GM18499 (cell line): Measurements from ENCODE around the gene SYCP3.
"Not testable (repeated sequence)": the region's sequence is repeated elsewhere in the genome, so short reads cannot be mapped to it uniquely, and the experiment has no call there.

Experiments used
- ATAC-seq: cut with Tn5 transposase; IDR thresholded peaks from one replicate; pipeline ENCODE4 v1.9.1; 2021; ENCODE audit warnings: moderate number of reproducible peaks; ENCODE audit not compliant: insufficient read depth, unreplicated experiment

The SYCP3 gene

DNA sequence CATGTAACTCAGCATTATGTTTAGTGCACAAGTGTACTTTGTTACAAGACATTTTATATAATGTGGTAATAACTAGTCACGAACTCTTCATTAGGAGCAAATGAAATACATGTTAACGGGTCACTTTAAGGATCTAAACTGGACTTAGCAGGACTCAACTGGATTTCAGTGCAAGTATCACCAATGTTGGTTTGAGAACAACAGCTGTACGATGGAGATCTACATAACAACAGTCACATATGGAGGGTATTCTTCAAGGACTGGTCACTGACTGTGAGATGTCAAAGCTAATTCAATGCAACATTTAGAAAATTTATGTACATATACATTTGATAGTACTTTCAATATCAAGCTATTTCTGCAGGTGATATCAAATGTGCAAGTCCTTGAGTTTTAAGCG lies 22.5 kb upstream of the SYCP3 start:
- ATAC-seq, result no peak

DNA sequence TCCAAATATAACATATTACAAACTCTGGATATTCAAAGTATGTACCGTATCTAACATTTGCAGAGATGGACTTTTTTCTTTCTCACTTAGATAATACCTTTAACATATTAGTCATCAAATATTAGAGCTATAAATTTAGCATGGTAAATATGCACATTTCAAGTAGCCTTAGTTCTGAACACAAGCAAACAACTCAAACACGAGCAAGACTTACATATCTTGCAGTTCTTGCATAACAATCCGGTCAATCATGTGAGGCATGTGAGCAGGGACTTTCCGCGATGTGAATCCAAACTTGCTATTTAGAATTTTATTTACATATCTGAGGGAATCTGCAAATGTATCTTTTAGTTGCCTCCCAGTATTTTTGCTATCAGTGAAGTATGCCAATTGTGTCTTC lies 22.1 kb upstream of the SYCP3 start:
- ATAC-seq, result no peak

DNA sequence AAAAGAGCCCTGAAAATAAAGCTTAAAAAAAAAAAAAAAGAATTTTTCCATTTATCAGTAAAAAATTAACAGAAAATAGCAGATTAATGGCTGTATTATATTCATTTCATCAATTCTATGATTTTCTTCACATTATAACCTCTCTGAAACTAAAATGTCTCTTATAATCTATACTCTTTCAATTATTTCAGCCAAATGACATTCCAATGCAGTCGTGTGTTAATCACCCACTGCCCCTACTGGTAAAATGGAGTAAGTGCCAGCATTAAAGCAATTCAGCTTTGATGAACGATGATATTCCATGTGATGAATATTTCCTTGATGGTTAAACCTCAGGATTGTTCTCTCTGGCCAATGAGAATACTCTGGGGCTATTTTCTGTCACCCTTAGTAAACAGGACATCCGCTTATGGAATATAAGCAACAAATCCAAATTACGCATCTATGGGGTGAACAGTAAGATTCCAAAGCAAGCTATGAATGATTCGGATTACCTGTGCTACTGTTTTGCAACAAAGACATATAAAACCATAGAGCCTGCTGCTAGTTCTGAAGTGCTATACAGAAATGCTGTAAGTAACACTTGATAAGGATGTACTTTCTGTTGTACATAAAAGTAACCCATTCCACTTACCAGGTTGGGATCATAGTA lies 20.3 kb upstream of the SYCP3 start:
- no peak for ATAC-seq

- no peak for ATAC-seq
These were observed 10.9 kb upstream of the SYCP3 start for GRCh38 chr12:101750152-101750551.

DNA sequence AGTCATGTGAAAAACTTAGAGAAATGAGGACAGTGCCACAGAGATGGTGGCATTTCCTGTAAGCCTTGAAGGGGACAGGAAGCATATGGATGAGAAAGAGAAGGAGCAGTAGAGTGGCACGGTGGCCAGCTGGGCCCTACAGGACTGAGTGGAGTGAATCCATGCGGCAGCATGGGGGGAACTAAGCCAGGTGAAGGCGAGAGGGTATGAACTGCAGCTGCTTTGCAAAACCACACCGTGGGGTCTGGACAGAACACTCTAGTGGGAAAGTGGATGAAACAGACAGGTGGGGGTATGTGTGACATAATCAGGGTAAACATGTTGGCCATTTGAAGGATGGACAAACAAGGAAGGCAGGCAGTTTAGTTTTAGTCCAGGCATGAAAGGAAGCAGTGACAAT lies 10.4 kb upstream of the SYCP3 start:
- ATAC-seq, result no peak

DNA sequence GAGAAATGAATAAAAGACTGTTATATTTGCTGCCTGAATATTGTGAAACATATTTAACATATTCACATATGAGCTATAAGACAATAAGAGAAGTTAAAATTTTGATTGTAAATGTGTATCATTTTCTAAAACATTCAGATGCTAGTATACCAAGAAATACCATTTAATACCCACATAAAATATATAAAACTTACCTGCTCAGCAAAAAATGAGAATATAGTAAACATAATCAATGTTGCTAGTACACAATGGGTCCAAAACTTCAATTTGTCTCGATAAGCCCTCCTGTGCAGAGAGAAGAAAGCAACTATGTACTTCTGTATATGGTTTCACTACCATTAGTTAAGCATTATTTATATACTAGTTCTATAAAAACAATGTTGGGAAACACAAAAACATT lies 9.6 kb upstream of the SYCP3 start:
- no peak for ATAC-seq

GRCh38 chr12:101747697-101748096 lies 8.4 kb upstream of the SYCP3 start:
- ATAC-seq, result no peak

- ATAC-seq, result no peak
These were observed 7.4 kb upstream of the SYCP3 start for GRCh38 chr12:101746661-101747060.

GRCh38 chr12:101746196-101746595 lies 6.9 kb upstream of the SYCP3 start:
- no peak for ATAC-seq

- ATAC-seq, result no peak
These were observed 6.2 kb upstream of the SYCP3 start for GRCh38 chr12:101745481-101745880.

- ATAC-seq, result peak; percentile 93
These were observed 4.6 kb upstream of the SYCP3 start for GRCh38 chr12:101743724-101744472.

- no peak for ATAC-seq
These were observed 4.0 kb upstream of the SYCP3 start for GRCh38 chr12:101743242-101743641.

DNA sequence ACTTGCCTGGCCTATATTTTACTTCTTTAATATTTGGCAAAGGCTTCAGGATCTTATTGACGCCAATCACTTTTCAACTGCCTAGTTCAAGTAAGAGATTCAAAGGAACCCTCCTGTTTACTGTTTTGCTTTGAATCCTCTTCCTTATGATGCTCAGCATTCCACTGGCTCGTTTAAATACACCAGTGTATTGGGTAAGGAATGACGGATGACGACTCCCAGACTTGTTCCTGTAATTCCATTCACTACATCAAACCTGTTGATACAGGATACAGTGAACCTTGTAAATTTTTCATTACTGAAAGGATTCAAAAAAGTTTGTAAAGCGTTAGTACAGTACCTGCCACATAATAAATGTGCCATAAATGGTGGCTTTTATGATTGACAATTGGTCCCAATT lies 1.7 kb upstream of the SYCP3 start:
- no peak for ATAC-seq

GRCh38 chr12:101740566-101740965 lies 1.3 kb upstream of the SYCP3 start:
- ATAC-seq, result no peak

DNA sequence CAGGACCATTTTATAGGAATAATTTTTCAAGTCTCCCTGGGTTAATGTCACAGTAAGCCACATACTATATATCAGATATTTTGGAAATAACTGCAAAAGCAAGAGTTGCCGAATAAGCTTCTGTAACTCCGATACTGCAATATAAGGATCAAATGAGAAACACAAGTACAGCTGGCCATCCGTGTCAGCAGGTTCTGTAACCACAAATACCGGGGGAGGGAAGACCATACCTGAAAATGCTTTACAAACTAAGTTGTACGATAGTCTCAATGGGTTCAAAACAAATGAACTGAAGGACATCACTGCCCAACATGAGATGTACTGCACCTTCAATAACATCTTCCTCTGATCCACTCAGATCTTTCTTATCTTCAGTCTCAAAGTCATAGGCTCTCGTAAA lies 1.8 kb downstream of the SYCP3 start:
- no peak for ATAC-seq

DNA sequence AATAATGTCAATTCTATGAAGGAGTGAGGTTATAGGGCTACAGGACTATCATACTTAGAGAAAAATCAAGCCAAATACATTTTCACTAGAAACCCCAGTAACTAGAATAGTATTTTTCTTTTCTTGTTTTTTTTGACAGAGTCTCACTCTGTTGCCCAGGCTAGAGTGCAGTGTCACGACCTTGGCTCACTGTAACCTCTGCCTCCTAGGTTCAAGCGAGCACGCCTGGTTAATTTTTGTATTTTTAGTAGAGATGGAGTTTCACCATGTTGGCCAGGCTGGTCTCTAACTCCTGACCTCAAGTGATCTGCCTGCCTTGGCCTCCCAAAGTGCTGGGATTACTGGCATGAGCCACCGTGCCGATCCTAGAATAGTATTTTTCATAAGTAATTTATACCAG lies 4.8 kb downstream of the SYCP3 start:
- not testable (repeated sequence) for ATAC-seq

GRCh38 chr12:101733166-101733565 lies 6.1 kb downstream of the SYCP3 start:
- no peak for ATAC-seq

GRCh38 chr12:101732318-101732717 lies 6.9 kb downstream of the SYCP3 start:
- ATAC-seq, result no peak

DNA sequence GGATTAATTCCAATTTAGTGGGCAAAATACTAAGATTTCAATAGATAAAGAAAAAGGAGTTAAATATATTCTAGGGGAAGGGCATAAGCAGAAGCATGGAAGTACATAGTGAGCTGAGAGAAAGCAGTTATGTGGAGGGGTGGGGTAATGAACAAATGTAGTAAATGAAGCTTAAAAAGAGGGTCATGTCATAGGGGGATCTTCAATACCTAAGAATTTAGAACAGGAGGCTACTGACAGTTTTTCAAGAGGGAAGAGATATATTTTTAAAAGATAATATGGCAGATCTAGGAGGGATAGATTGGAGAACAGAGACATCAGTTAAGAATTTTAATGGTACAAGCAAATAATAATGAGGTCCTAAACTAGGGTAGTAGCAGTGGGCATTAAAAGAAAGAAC lies 9.4 kb downstream of the SYCP3 start:
- no peak for ATAC-seq

DNA sequence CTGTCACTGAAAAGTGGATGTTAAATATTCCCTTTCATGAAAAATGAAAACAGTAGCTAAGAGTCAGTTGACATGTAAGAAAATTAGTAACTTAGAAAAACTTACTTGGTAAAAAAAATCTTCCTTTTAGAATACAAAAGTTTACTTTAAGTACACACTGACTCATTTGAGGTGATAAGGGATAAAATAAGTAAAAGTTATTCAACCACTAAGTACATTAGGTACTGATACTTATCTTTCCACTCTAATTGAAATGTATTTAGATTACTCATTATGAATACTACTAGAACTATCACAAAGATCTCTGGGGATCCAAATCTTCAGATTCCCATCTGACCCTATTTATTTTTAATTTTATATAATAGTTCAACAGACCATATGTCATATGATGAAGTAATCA lies 12.2 kb downstream of the SYCP3 start:
- ATAC-seq, result no peak

- no peak for ATAC-seq
These were observed 16.9 kb downstream of the SYCP3 start for GRCh38 chr12:101722392-101722791.

GRCh38 chr12:101720118-101720517 lies 19.1 kb downstream of the SYCP3 start:
- ATAC-seq, result no peak
